NCI-H2107 treated with DMSO at 0.1 percent for 48 hours (cell line): Measurements from ENCODE around the gene MTX1.
"Not testable (repeated sequence)": the region's sequence is repeated elsewhere in the genome, so short reads cannot be mapped to it uniquely, and the experiment has no call there.

Source experiments
- DNase-seq: peaks from one replicate; lab custom pipeline; 2025; ENCODE audit not compliant: unreplicated experiment; lab: John Stamatoyannopoulos, UW

MTX1 gene

DNA sequence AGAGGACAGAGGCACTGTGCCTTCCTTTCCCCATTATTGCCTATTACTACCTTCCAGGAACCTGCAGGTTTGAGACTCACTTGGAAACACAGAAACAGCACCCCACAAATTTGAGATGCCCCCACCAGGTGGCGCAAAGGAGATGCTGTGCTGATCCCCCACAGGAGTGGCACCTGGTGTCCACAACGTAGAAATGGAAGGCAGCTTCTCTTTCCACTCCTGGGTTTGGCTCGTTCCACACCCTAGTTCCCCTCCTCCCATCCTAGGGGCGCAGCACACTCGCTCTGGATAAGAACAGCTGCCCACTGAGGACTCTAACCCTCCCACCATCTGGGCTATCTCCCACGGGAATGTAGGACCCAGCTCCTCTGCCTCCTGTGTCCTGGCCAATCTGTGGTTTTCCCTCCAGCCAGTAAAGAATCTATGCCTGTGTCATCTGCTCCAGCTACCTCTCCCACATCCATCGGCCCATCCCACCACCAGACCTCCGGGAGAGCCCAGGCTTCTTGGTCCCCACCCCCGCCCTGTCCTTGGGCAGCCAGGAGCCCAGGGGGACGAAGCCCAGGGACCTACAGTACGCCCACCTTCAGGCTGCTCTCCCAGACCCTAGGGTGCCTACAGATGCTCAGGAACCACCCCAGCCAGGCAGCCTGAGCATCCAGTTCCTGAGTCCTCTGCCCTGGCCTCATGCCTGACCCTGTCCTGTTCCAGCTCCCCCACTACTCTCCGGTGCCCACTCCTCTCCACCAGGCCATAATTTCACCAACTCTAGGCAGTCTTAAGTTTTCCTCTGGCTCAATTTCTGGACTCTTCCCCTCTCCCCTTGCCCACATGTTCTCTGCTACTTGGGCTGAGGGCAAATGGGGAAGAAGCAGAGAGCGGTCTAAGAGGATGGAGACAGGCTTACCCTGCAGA is 1.3 kb upstream of the MTX1 start:
- DNase-seq, result peak; percentile 74

DNA sequence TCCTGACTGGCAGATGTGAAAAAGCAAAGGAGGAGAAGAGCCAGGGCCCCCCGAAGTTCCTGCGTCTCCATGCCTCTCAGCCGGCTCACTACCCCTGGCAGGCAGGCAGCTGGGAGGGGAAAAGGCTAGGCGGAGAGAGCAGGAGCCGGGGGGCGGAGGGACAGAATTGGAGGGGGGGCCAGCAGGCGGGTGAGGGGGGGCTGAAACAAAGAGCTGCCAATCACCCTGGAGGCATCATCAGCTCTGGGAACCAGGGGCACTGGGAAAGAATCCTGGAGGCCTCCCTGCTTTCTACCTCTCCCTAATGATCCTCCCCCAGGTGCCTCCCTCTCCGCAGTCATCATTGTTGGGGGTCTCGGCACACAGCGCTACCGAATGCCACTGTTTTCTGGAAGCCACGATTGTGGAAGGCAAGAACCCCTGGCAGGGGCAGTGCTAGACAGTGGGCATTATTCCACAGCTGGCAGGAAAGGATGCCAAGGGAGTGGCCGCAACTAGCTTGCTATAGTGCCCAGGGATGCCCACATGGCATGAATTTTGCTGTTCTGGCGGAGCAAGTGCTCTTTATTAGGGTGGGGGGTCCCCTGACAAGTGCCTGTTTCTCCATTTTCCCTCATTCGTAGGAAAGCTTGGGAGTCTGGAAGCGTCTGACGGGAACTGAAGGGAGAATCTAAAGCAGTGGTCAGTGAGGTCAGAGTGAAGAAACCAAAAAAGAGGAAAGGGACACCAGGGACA is 522 bp upstream of the MTX1 start, which contains the start of gene THBS3:
TSS of gene THBS3 (minus strand) at position 92 of the 735 bp plus-strand sequence. CDS start at position 71, 21 bp downstream.
- DNase-seq, result peak; percentile 52

DNA sequence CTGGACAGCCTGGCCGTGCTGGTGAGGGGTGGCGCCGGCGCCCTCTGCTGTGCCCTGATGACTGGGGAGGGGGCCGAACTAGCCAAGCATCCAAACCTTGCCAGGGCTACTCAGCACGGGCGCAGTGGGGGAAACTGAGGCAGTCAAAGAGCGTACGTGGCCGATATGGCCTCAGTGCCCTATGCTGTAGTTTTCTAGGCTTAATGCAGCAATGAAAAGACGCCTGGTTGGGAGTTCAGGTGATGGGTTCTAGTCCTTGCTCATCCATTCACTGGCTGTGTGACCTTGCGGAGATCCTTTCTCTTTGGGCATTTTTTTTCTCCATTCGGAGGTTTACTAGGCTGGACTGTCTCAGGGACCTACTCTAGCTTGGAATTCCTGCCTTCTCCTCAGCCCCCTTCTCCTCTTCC is 822 bp downstream of the MTX1 start:
- no peak for DNase-seq

DNA sequence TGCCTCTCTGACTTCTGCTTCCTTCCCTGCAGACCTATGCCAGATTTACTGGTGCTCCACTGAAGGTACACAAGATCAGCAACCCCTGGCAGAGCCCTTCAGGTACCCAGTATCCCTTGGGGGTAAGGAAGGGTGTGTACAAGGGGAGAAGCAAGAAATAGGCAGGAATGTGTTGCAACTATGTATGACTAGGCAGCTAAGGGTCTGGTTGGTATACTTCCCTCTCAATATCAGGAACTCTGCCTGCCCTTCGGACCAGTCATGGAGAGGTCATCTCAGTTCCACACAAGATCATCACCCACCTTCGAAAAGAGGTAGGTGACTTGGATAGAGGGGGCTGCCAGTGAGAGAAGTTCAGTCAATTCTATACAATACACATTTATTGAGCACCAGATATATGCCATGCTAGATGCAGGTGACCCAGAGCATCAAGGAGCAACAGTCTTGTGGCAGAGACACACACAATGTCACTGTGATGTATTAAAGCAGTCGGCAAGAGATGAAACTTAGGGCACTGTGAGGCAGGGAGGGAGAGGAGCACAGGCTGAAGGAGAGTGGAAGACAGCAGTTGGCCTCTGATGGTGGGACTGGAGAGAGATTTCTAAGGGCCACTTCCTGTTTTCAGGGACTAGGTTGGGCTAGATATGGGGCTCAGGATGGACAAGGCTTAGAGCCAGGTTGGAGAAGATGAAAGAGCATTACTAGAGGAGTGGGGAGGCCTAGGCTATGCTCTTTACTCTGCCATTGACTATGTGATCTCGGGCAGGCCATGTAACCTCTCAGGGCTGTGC is 2.0 kb downstream of the MTX1 start:
- DNase-seq, result no peak

DNA sequence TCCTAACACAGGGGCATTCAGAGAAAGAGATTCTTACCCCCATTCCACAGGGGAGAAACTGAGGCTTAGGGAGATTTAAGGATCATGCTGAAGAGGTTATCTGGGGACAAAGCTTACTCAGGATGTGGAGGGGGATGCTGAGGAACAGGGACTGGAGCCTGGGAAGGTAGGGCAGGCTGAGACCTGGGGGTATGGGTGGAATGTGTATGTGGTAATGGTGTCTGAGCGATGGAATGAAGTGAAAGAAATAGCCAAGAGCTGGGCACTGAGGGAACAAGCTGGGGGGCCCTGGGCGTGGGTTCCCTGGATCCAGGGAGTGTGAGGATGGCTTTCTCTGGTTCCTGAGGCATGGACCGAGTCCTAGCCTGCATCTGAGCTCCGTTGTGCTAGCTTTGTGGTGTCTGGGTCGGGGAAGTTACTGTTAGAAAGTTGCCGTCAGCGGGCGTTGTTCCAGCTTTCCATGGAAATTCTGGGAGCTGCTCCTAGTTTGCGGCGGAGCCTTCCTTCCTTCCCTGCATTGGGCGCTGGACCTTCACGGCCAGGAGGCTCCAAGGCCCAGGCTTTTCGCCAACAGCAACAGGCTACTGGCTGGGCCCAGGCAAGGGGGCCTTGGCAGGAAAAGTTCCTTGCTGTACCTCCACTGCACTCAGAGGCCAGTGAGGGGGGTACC is 3.0 kb downstream of the MTX1 start:
- not testable (repeated sequence) for DNase-seq

DNA sequence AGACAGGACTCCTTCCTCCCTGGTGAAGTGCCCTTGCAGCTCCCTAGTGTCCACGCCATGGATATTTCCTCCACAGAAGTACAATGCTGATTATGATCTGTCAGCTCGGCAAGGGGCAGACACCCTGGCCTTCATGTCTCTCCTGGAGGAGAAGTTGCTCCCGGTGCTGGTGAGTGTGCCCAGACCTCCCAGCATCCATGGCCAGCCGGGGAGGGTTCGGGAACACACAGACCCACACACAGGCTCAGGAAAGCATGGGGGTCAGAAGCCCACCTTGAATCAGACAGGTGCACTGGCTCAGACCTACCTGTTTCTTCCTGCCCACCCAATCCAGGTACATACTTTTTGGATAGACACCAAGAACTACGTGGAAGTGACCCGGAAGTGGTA is 3.6 kb downstream of the MTX1 start:
- DNase-seq, result not testable (repeated sequence)

DNA sequence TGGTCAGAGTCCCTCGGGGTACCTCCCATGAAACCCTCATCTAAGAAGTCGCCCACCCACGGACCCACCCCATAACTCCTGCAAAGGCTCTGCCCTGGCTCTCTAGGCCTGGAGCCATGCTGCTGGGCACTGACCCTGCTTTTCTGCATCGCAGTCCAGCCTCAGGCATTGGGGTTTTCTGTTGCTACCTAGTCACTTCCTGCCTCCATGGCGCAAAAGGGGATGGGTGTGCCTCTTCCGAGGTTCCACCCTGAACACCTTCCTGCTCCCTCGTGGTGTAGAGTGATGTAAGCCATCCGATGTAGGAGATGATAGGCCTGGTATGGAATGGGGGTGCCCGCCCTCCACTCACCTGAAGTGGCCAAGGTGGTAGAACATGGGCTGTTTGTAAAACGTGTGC is 6.2 kb downstream of the MTX1 start:
- DNase-seq, result not testable (repeated sequence)

DNA sequence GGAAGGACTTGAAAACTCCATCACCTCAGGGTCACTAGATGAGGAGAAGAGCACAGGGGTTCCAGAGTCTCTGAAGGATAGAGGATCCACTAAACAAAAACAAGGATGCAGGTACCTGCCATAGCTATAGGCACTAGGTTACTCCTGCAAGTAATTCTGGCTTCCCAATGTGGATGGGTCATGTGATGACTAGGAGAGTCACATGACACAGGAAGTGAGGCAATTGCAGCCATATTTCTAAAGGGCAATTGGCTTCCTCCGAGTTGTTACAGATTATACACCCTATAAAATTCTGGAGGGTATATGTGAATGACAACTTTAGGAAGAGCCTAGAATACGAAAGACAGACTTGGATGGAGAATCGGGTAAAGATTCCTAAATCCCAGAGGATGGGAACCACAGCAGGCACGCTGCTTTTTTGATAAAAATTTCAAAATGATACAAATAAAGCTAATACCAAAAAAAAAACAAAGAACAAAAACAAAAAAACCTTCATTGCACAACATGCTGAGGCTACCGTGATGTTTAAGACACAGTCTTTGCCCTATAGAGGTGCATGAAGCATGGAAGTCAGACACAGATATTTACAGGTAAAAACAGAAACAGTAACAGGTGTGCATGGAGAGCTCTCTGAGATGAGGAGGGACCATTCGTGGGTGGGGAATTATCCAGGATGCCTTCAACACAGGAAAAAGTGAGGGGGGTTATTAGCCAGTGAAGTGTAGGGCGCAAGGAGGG is 10.5 kb downstream of the MTX1 start:
- DNase-seq, result peak; percentile 36

DNA sequence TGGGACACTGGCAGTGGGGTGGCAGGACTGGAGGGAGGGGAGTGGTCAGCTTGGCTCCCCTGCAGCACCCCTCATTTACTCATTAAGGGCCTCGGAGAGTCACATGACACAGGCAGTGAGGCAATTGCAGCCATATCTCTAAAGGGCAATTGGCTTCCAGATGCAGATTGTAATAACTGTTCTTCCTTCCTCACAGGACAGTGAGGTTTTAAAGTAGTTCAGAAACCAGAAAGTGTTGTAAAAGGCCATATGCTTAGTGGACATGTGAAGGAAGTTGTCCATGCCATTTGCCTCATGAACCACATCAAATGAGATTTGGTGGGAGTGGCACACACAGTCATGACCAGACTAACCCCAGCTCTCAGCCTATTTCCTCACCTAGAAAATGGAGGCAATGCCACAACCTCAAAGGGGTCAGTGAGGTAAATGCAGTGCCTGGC is 11.1 kb downstream of the MTX1 start:
- DNase-seq, result no peak

DNA sequence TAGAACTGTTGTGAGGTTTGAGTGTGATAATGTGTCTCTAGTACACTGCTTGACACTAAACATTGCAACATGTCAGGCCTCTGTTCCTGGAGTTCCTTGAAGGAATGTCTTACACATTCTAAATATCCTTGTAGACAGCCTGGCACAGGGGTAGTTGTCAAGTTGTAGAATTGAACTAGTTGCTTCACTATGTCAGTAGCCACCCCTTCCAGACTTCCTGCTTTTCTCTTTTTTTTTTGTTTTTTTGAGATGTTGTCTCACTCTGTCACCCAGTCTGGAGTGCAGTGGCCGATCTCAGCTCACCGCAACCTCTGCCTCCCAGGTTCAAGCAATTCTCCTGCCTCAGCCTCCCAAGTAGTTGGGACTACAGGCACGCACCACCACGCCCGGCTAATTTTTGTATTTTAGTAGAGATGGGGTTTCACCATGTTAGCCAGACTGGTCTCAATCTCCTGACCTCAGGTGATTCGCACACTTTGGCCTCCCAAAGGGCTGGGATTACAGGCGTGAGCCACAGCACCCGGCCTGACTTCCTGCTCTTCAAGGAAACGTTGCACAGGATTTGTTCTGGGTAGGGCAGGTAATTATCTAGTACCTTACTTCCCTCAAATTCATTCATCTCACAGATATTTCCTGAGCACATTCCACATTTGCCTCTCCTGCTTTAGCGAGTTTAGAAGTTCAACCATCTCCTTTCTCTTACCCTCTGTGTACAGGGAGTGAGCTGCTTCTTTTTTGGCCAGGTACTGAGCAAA is 11.9 kb downstream of the MTX1 start:
- DNase-seq, result not testable (repeated sequence)

DNA sequence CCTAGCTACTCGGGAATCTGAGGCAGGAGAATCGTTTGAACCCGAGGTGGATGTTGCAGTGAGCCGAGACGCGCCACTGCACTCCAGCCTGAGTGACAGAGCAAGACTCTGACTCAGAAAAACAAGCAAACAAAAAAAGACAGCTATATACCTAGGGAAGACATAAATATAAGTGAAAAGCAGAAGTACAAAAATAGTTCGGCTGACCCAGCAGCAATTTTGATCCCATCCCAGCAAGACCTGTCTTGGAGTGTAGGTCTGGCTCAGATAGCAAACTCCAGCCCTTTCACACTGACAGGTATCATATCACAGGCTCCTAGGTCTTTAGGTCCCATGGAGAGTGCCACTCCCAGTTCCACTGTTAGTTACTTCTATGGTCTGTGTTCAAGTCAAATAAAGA is 14.6 kb downstream of the MTX1 start:
- no peak for DNase-seq

DNA sequence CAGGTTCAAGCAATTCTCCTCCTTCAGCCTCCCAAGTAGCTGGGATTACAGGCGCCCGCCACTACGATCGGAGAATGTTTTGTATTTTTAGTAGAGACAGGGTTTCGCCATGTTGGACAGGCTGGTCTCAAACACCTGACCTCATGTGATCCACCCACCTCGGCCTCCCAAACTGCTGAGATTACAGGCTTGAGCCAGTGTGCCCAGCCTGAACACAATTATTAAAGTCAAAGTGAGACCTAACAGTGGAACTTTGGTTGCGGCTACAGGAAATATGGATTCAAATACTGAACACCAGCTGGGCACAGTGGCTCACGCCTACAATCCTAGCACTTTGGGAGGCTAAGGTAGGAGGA is 16.9 kb downstream of the MTX1 start:
- DNase-seq, result not testable (repeated sequence)

DNA sequence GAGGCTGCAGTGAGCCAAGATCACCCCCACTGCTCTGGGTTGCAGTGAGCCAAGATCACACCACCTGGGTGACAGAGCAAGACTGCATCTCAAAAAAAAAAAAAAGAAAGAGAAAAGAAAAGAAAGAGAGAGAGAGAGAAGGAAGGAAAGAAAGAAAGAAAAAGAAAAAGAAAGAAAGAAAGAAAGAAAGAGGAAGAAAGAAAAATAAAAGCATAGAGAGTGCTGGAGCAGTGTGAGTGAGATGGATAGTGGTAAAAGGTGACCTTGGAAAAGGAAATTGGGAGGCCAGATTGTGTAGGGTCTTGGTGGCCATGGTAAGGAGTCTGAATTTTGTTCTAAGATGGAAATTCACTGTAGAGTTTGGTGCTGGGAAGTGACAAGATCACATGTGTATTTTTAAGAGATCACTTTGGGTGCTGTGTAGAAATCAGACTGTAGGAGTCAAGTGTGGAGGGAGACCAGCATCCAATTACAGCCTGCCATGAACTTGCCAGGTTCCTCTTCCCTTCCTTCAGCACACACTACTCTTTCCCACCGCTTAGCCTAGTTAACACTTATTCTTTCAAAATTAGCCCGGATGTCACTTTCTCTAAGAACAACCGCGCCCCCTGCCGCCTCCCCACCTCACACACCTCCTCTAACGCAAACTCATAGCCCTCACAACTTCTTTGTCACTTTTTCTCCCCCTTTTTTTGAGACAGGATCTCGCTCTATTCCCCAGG is 17.9 kb downstream of the MTX1 start:
- peak; percentile 89 for DNase-seq

DNA sequence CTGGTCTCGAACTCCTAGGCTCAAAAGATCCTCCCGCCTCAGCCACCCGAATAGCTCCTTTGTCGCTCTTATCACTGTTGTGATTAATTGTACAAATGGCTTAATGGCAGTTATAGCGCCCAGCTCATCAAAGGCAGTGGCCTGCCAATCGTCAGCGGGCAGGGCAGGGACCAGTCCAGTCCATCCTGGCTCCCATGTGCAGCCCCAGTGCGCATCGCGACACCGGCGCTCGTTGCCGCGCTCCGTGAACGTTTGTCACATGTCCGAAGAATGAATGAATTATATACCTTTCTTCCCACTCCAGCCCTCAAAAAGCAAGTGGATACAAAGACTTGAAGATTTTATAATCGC is 18.4 kb downstream of the MTX1 start:
- peak; percentile 55 for DNase-seq

DNA sequence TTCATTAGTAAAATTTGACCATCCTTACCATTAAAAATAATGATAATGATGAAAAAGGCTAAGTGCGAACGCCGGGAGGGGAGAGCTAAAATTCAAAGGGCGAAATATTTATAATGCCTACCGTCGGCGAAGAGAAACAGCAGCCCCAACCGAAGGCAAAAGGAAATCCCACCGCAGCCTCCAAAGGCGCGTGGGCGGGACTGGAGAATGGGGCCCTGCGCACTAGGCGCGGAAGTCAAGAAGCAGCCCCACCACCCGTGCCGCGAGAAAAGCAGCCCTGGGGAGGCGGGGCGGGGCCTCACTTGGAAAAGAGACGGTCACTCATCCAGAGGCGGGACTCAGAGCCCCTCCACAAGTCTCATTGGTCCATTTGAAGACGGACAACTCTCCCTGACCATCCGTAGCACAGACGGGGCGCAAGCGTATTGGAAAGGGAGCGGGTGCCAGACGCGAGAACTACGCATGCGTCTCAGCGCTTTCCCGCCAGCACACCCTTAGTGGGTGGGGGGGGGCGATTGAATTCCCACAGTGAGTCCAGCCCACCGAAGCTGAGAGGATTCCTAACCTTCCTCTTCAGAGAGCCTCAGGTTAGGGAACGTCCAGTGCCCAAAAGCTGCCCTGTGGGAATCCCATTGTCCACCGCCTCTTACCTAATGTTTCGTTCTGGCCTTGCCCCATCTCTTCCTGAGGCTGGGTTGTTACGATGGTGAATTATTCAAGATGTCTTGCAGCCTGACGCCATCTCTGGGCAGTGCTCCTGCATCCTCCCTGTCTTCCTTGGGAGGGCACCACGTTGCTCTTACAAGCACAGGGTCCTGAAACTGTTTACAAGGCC is 19.0 kb downstream of the MTX1 start:
- peak; percentile 99 for DNase-seq

DNA sequence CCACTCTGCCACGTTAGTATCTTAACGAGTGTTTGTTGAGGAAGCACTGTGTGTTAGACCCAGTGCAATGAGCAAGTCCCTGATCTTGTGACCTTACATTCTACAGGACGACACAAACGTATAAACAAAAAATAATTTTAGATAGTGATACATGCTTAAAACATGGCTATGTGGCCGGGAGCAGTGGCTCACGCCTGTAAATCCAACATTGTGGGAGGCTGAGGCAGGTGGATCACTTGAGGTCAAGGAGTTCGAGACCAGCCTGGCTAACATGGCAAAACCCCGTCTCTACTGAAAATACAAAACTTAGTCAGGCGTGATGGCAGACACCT is 19.6 kb downstream of the MTX1 start:
- no peak for DNase-seq

DNA sequence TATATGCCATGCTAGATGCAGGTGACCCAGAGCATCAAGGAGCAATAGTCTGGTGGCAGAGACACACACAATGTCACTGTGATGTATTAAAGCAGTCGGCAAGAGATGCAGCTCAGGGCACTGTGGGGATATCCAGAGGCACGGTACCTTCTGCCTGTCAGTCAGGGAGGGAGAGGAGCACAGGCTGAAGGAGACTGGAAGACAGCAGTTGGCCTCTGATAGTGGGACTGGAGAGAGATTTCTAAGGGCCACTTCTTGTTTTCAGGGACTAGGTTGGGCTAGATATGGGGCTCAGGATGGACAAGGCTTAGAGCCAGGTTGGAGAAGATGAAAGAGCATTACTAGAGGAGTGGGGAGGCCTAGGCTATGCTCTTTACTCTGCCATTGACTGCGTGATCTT is 22.8 kb downstream of the MTX1 start:
- DNase-seq, result not testable (repeated sequence)
